Measurements from ENCODE around the gene YRDC. TPM values are rescaled to one million over a fixed set of nuclear protein-coding genes. Genes with fewer than 3 reads are reported as not detected.
A peak's percentile ranks its signal among the peaks of the same experiment; 100 is the strongest.

YRDC gene
- total RNA-seq, 1 donor from 2014 or later = 14.3 TPM

DNA sequence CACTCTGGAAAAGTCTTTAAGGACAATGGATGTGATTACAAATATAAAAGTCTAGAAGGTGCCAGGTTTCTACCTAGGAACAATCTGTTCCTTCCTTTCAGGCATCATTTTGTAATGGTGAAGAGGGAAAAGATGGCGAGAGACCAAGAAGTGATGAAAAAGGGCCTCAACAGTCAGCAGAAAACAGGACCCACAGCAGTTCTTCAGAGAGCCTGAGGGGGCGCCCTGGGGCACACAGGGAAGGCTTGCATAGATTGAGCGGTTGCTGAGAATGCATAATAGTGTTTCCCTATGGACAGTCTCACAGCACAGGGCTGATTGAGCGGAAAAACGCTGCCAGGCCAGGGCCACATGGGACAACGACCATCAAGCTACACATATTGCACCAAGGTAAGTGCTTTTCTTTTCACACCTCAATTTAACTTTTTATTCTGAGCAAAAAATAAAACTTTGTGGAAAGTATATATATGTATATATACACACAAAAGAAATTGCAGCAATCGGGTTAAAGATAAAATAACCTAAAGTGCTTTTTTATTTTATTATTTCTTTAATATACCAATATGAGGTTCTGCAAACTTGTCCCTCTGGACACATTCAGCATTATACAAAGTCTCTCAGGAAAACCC lies 3.1 kb upstream of the YRDC start:
- H3K4me3 Mint-ChIP-seq (ENCODE audit: unreplicated experiment) = no peak overlapping the region
- DNase-seq (ENCODE audit: extremely low spot score, unreplicated experiment) = peak; percentile 91
- H3K4me1 Mint-ChIP-seq (ENCODE audit: unreplicated experiment) = peaks cover 31% of the 10 kb centered on the region
- H3K9me3 Mint-ChIP-seq (ENCODE audit: unreplicated experiment) = no peaks in the 10 kb centered on the region
- H3K36me3 Mint-ChIP-seq (ENCODE audit: unreplicated experiment) = no peaks in the 10 kb centered on the region
- H3K27ac Mint-ChIP-seq (ENCODE audit: unreplicated experiment) = peak overlapping the region; percentile 65
- TF ChIP-seq, protein P1, sequence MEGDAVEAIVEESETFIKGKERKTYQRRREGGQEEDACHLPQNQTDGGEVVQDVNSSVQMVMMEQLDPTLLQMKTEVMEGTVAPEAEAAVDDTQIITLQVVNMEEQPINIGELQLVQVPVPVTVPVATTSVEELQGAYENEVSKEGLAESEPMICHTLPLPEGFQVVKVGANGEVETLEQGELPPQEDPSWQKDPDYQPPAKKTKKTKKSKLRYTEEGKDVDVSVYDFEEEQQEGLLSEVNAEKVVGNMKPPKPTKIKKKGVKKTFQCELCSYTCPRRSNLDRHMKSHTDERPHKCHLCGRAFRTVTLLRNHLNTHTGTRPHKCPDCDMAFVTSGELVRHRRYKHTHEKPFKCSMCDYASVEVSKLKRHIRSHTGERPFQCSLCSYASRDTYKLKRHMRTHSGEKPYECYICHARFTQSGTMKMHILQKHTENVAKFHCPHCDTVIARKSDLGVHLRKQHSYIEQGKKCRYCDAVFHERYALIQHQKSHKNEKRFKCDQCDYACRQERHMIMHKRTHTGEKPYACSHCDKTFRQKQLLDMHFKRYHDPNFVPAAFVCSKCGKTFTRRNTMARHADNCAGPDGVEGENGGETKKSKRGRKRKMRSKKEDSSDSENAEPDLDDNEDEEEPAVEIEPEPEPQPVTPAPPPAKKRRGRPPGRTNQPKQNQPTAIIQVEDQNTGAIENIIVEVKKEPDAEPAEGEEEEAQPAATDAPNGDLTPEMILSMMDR (IDR thresholded peaks at IDR 0.05) = peak; percentile 74
- no peaks in the 10 kb centered on the region for H3K27me3 Mint-ChIP-seq (ENCODE audit: unreplicated experiment)

DNA sequence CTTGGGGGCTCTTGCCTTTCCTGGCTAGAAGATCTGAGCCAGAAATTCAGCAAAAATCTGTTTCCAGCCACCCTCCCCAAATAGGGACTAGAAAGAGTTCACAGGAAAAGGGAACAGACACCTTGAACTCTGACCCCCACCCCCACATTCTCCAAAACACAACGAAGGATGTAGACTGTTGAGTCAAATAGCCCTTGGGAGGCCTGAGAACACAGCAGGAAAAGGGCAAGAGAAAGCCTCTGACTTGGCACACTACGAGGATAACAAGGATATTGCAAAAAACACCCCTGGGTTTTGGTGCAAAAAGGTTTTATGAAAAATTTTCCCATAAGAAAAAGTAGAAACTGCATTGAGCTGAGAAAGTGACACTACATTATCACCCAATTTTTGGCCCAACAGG lies 1.9 kb upstream of the YRDC start:
- no peaks in the 10 kb centered on the region for H3K27me3 Mint-ChIP-seq (ENCODE audit: unreplicated experiment)
- H3K27ac Mint-ChIP-seq (ENCODE audit: unreplicated experiment) = peak overlapping the region; percentile 56
- peaks cover 6% of the 10 kb centered on the region for H3K36me3 Mint-ChIP-seq (ENCODE audit: unreplicated experiment)
- DNase-seq (ENCODE audit: extremely low spot score, unreplicated experiment) = no peak
- H3K4me3 Mint-ChIP-seq (ENCODE audit: unreplicated experiment) = no peak overlapping the region
- TF ChIP-seq, protein P1 (IDR thresholded peaks at IDR 0.05) = no peak
- H3K4me1 Mint-ChIP-seq (ENCODE audit: unreplicated experiment) = peaks cover 32% of the 10 kb centered on the region
- no peaks in the 10 kb centered on the region for H3K9me3 Mint-ChIP-seq (ENCODE audit: unreplicated experiment)

DNA sequence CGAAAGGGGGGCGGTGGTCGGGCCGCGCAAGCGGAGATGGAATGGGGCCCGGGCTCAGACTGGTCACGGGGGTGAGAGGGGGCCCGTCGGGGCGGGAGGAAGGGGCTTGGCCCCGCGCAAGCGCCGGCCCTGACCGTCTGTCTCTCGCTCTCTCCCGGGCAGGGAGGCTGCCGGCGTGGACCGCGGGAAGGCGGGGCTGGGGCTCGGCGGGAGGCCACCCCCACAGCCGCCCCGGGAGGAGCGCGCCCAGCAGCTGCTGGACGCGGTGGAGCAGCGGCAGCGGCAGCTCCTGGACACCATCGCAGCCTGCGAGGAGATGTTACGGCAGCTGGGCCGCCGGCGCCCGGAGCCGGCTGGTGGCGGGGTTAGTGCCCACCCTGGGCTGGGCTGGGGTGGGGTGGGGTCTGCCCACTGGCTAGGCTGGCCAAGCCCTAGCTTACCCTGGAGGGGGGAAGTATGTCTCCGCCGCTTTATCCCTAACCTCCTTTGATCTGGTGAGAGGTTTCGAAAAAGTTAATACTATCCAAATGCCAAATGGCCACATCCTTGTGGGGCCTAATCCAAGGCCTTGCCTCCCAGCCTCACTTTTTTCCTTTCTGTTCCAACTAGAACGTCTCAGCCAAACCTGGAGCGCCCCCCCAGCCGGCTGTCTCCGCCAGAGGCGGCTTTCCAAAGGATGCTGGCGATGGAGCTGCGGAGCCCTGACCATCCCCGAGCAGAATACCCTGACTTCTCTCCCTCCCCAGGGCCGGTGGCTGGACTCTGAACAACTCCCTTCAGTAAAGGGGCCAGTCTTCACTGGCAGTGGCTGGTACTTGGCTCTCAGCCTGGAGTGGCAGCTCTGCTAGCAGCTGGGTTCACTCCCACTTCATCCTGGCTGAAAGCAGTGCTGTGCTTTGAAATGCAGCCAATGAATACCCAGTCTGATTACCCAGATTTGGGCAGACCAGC lies 636 bp upstream of the YRDC start:
- H3K4me1 Mint-ChIP-seq (ENCODE audit: unreplicated experiment) = peaks cover 32% of the 10 kb centered on the region
- H3K27ac Mint-ChIP-seq (ENCODE audit: unreplicated experiment) = peak overlapping the region; percentile 97
- H3K36me3 Mint-ChIP-seq (ENCODE audit: unreplicated experiment) = peaks cover 15% of the 10 kb centered on the region
- H3K27me3 Mint-ChIP-seq (ENCODE audit: unreplicated experiment) = no peaks in the 10 kb centered on the region
- H3K4me3 Mint-ChIP-seq (ENCODE audit: unreplicated experiment) = peak overlapping the region; percentile 88
- no peaks in the 10 kb centered on the region for H3K9me3 Mint-ChIP-seq (ENCODE audit: unreplicated experiment)
- TF ChIP-seq, protein P1 (IDR thresholded peaks at IDR 0.05) = no peak
- DNase-seq (ENCODE audit: extremely low spot score, unreplicated experiment) = peak; percentile 94

DNA sequence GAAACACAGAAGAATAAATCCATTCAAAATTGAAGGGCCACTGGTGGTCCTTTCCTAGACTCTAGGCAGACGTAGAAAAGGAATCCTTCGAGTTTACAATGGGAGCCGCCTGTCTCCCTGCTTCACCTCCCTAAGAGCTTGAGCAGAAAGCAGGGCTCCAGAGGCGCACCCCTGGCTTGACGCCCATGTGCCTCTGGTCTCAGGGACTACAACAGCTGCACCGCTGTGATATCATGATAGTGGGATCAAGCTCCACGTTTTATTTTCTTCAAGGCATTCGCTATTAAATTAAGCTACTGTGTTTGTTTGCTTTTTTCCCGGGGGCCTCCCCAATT lies 821 bp downstream of the YRDC start:
- Mint-ChIP-seq H3K36me3 (ENCODE audit: unreplicated experiment) (peaks cover 27% of the 10 kb centered on the region), H3K9me3 (ENCODE audit: unreplicated experiment) (no peaks in the 10 kb centered on the region), H3K4me1 (ENCODE audit: unreplicated experiment) (peaks cover 32% of the 10 kb centered on the region), H3K27ac (ENCODE audit: unreplicated experiment) (peak overlapping the region; percentile 75), H3K4me3 (ENCODE audit: unreplicated experiment) (peak overlapping the region; percentile 77), H3K27me3 (ENCODE audit: unreplicated experiment) (no peaks in the 10 kb centered on the region)
- DNase-seq (ENCODE audit: extremely low spot score, unreplicated experiment) = no peak
- TF ChIP-seq, protein P1 (IDR thresholded peaks at IDR 0.05) = no peak

DNA sequence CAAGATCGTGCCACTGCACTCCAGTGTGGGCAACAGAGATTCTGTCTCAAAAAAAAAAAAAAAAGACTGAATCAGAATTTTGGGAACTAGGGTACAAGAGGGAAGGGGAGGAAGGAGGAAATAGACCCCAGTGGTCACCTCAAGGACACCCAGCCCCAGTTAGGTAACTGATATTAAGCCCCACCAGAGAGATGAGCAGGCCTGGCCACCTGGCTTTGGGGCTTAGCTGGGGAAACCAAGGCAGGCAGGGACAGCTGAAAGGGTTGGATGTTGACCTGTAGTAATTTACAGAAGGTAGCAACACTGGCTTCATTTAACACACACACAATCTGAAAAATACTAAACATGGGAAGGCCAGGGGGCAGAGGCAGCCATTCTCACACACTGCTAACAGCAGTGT lies 5.6 kb downstream of the YRDC start:
- H3K27ac Mint-ChIP-seq (ENCODE audit: unreplicated experiment) = no peak overlapping the region
- TF ChIP-seq, protein P1 (IDR thresholded peaks at IDR 0.05) = no peak
- DNase-seq (ENCODE audit: extremely low spot score, unreplicated experiment) = no peak
- no peak overlapping the region for H3K4me3 Mint-ChIP-seq (ENCODE audit: unreplicated experiment)
- H3K4me1 Mint-ChIP-seq (ENCODE audit: unreplicated experiment) = peaks cover 9% of the 10 kb centered on the region
- H3K27me3 Mint-ChIP-seq (ENCODE audit: unreplicated experiment) = no peaks in the 10 kb centered on the region
- peaks cover 35% of the 10 kb centered on the region for H3K36me3 Mint-ChIP-seq (ENCODE audit: unreplicated experiment)
- H3K9me3 Mint-ChIP-seq (ENCODE audit: unreplicated experiment) = no peaks in the 10 kb centered on the region
